IMR-90 (cell line): Measurements from ENCODE around the gene FNDC3B. TPM values are rescaled to one million over a fixed set of nuclear protein-coding genes. Genes with fewer than 3 reads are reported as not detected.

ENCODE experiments used
- ATAC-seq: fragments of 200-7000 bp; cut with Tn5 transposase; 2 replicates; pipeline ENCODE4 v1.9.1; 2020; ENCODE audit warnings: low read depth, mild to moderate bottlenecking, moderate library complexity
- BruUV-seq: library from RNA; stranded (reverse); fragments of 400-500 nt; replicated peaks from 2 replicates; lab custom pipeline; 2021; lab: Mats Ljungman, UMichigan
- CTCF ChIA-PET: fragments of 300-600 bp; formaldehyde crosslinking; extraction: SDS; loops from one replicate; lab custom pipeline; 2021; ENCODE audit warnings: antibody characterized with exemption; lab: Yijun Ruan, JAX
- POLR2A ChIA-PET: fragments of 300-600 bp; sonication (Branson Sonifier 250); formaldehyde crosslinking; loops from one replicate; lab custom pipeline; 2022; ENCODE audit warnings: antibody characterized with exemption; ENCODE audit not compliant: unreplicated experiment; lab: Charles Lee
- DNase-seq: peaks from one replicate; pipeline ENCODE4 v3.0.0; 2013
- H2AFZ ChIP-seq: replicated peaks from 2 replicates; pipeline ENCODE3; 2013; ENCODE audit warnings: low read length, mild to moderate bottlenecking; ENCODE audit not compliant: poor library complexity
- H2AK5ac ChIP-seq: 2 replicates; pipeline ENCODE4 v1.6.1; 2013; ENCODE audit warnings: low read depth, low read length, inconsistent platforms
- H2AK9ac ChIP-seq: replicated peaks from 2 replicates; pipeline ENCODE3; 2013; ENCODE audit warnings: mild to moderate bottlenecking, low read depth, low read length, moderate library complexity; ENCODE audit not compliant: poor library complexity
- H2BK120ac ChIP-seq: 2 replicates; pipeline ENCODE4 v1.6.1; 2013; ENCODE audit warnings: low read depth, low read length, inconsistent platforms
- H2BK15ac ChIP-seq: 3 replicates; pipeline ENCODE4 v1.6.1; 2013; ENCODE audit warnings: low read depth, low read length, inconsistent platforms
- H2BK20ac ChIP-seq: 2 replicates; pipeline ENCODE4 v1.6.1; 2013; ENCODE audit warnings: low read depth, mild to moderate bottlenecking, inconsistent platforms, low read length, moderate library complexity
- H2BK5ac ChIP-seq: 2 replicates; pipeline ENCODE4 v1.6.1; 2013; ENCODE audit warnings: mild to moderate bottlenecking, low read depth, low read length, inconsistent platforms; ENCODE audit not compliant: poor library complexity, severe bottlenecking
- H3K14ac ChIP-seq: replicated peaks from 2 replicates; pipeline ENCODE4 v1.6.1; 2013; ENCODE audit warnings: low read depth, low read length, inconsistent platforms
- H3K18ac ChIP-seq: 2 replicates; pipeline ENCODE4 v1.6.1; 2013; ENCODE audit warnings: low read depth, low read length, control low read depth
- H3K23ac ChIP-seq: 2 replicates; pipeline ENCODE4 v1.6.1; 2013; ENCODE audit warnings: low read depth, low read length, inconsistent platforms
- H3K27ac ChIP-seq: 2 replicates; pipeline ENCODE4 v1.5.1; 2013; ENCODE audit warnings: mild to moderate bottlenecking, control low read depth, low read length; ENCODE audit not compliant: insufficient read depth
- H3K27me3 ChIP-seq: 2 replicates; pipeline ENCODE4 v1.6.1; 2013; ENCODE audit warnings: low read length; ENCODE audit not compliant: control insufficient read depth, insufficient read depth
- H3K36me3 ChIP-seq: 2 replicates; pipeline ENCODE4 v1.6.1; 2013; ENCODE audit warnings: low read length, mixed read lengths; ENCODE audit not compliant: control insufficient read depth, insufficient read depth
- H3K4ac ChIP-seq: 2 replicates; pipeline ENCODE4 v1.6.1; 2013; ENCODE audit warnings: low read depth, low read length, inconsistent platforms
- H3K4me1 ChIP-seq: 2 replicates; pipeline ENCODE4 v1.6.1; 2013; ENCODE audit warnings: low read length, mixed read lengths; ENCODE audit not compliant: control insufficient read depth, insufficient read depth
- H3K4me2 ChIP-seq: 2 replicates; pipeline ENCODE4 v1.6.1; 2013; ENCODE audit warnings: low read depth, mild to moderate bottlenecking, control low read depth, low read length, moderate library complexity
- H3K4me3 ChIP-seq: 2 replicates; pipeline ENCODE4 v1.5.1; 2013; ENCODE audit warnings: low read depth, mild to moderate bottlenecking, control low read depth, low read length, moderate library complexity; ENCODE audit not compliant: insufficient read depth
- H3K56ac ChIP-seq: 2 replicates; pipeline ENCODE4 v1.6.1; 2013; ENCODE audit warnings: low read length, inconsistent platforms; ENCODE audit not compliant: insufficient read depth; ENCODE audit errors: extremely low read depth
- H3K79me1 ChIP-seq, 2 experiments: 2 replicates each; pipeline ENCODE4 v1.6.1; 2013; ENCODE audit warnings: low read length in 2 of 2, inconsistent platforms in 1 of 2, low read depth in 1 of 2
- H3K9ac ChIP-seq: 2 replicates; pipeline ENCODE4 v1.6.1; 2013; ENCODE audit warnings: low read depth, low read length, control low read depth
- H3K9me1 ChIP-seq: 2 replicates; pipeline ENCODE4 v1.6.1; 2013; ENCODE audit warnings: low read length, inconsistent platforms; ENCODE audit not compliant: insufficient read depth
- H3K9me3 ChIP-seq: 2 replicates; pipeline ENCODE4 v1.6.1; 2013; ENCODE audit warnings: low read length; ENCODE audit not compliant: control insufficient read depth, insufficient read depth
- H4K20me1 ChIP-seq: 2 replicates; pipeline ENCODE4 v1.6.1; 2013; ENCODE audit warnings: low read length, inconsistent platforms; ENCODE audit not compliant: insufficient read depth
- H4K5ac ChIP-seq: 2 replicates; pipeline ENCODE4 v1.6.1; 2013; ENCODE audit warnings: mild to moderate bottlenecking, low read depth, low read length, control low read depth
- H4K8ac ChIP-seq, 2 experiments: 2 replicates each; pipeline ENCODE4 v1.6.1; 2013; ENCODE audit warnings: low read depth in 2 of 2, low read length in 2 of 2, control low read depth in 1 of 2, inconsistent platforms in 1 of 2
- H4K91ac ChIP-seq: 2 replicates; pipeline ENCODE4 v1.6.1; 2013; ENCODE audit warnings: low read depth, low read length, inconsistent platforms; ENCODE audit not compliant: insufficient read depth
- BHLHE40 ChIP-seq: fragments of 150-350 bp; IDR thresholded peaks from 2 replicates; pipeline ENCODE4 v1.6.1; 2016; ENCODE audit warnings: mild to moderate bottlenecking, low read depth, low read length
- CEBPB ChIP-seq: IDR thresholded peaks from 2 replicates; pipeline ENCODE4 v1.6.1; 2012; ENCODE audit warnings: low read depth, low read length, improper control_type of control experiment
- CHD1 ChIP-seq: IDR thresholded peaks from 2 replicates; pipeline ENCODE4 v1.6.1; 2012; ENCODE audit warnings: low read depth, low read length, improper control_type of control experiment
- CTCF ChIP-seq: conservative IDR thresholded peaks from 2 replicates; pipeline ENCODE4 v1.5.1; 2012; ENCODE audit warnings: mild to moderate bottlenecking, low read depth, low read length, improper control_type of control experiment
- FOS ChIP-seq: fragments of 150-350 bp; IDR thresholded peaks from 2 replicates; pipeline ENCODE4 v1.6.1; 2016; ENCODE audit warnings: low read depth, low read length
- MAFK ChIP-seq: IDR thresholded peaks from 2 replicates; pipeline ENCODE4 v1.6.1; 2012; ENCODE audit warnings: low read depth, low read length, improper control_type of control experiment
- MAZ ChIP-seq: IDR thresholded peaks from 2 replicates; pipeline ENCODE4 v1.6.1; 2012; ENCODE audit warnings: low read depth, mild to moderate bottlenecking, low read length, improper control_type of control experiment, moderate library complexity, borderline replicate concordance
- MXI1 ChIP-seq: IDR thresholded peaks from 2 replicates; pipeline ENCODE4 v1.6.1; 2012; ENCODE audit warnings: low read depth, mild to moderate bottlenecking, low read length, moderate library complexity, borderline replicate concordance
- NFE2L2 ChIP-seq: fragments of 150-350 bp; IDR thresholded peaks from 2 replicates; pipeline ENCODE4 v1.6.1; 2016; ENCODE audit warnings: low read depth, mild to moderate bottlenecking, low read length
- POLR2A ChIP-seq: IDR thresholded peaks from 2 replicates; pipeline ENCODE4 v1.6.1; 2012; ENCODE audit warnings: mild to moderate bottlenecking, low read depth, low read length
- RAD21 ChIP-seq: IDR thresholded peaks from 2 replicates; pipeline ENCODE4 v1.6.1; 2012; ENCODE audit warnings: low read length, improper control_type of control experiment
- RCOR1 ChIP-seq: IDR thresholded peaks from 2 replicates; pipeline ENCODE4 v1.6.1; 2012; ENCODE audit warnings: mild to moderate bottlenecking, low read length, improper control_type of control experiment; ENCODE audit not compliant: insufficient replicate concordance
- RFX5 ChIP-seq: IDR thresholded peaks from 2 replicates; pipeline ENCODE4 v1.8.0; 2012; ENCODE audit warnings: low read depth, mild to moderate bottlenecking, low read length, moderate library complexity
- SMC3 ChIP-seq: fragments of 150-350 bp; IDR thresholded peaks from 2 replicates; pipeline ENCODE4 v1.6.1; 2016; ENCODE audit warnings: low read depth, mild to moderate bottlenecking, antibody characterized with exemption, low read length, moderate library complexity
- USF2 ChIP-seq: fragments of 150-350 bp; IDR thresholded peaks from 2 replicates; pipeline ENCODE4 v1.6.1; 2017; ENCODE audit warnings: mild to moderate bottlenecking, antibody characterized with exemption, low read length, low read depth
- whole genome bisulfite sequencing, 2 experiments: methylation state at CpG; one replicate each; pipeline versions ENCODE4 v1.1.5 to v1.1.7; 2013; ENCODE audit warnings: missing lambda C conversion rate in 2 of 2; ENCODE audit not compliant: insufficient read length in 1 of 2; ENCODE audit errors: extremely low coverage in 2 of 2; 5-methylcytosine and 5-hydroxymethylcytosine counted together
- dilution Hi-C: fragments of 300-500 bp; cut with HindIII; formaldehyde crosslinking; loops from one replicate; pipeline ENCODE4 v1.14.3; 2018; ENCODE audit warnings: low sequenced_read_pairs; ENCODE audit not compliant: unreplicated experiment
- in situ Hi-C: fragments of 300-500 bp; cut with MboI; formaldehyde crosslinking; loops from 3 replicates; pipeline ENCODE4 v1.14.3; 2019; ENCODE audit warnings: low sequenced_read_pairs, inconsistent platforms, mixed read lengths
- intact Hi-C: fragments of 100-400 bp; cut with micrococcal nuclease; formaldehyde crosslinking; loops from 2 replicates; pipeline ENCODE4 v1.10.0; 2022
- polyA plus RNA-seq, 3 experiments: library from polyadenylated mRNA; depleted of rRNA; stranded (reverse); fragments of >200 nt; gene quantifications; 2 replicates each; pipeline ENCODE4 v1.2.3, GENCODE V29; 2012; ENCODE audit warnings: low replicate concordance in 1 of 3
- total RNA-seq: library from RNA; depleted of rRNA; stranded (reverse); fragments of >200 nt; gene quantifications from 2 replicates; pipeline ENCODE4 v1.2.3, GENCODE V29; 2012
- TF ChIP-seq, protein P1 (sequence below): fragments of 150-350 bp; IDR thresholded peaks from 2 replicates; pipeline ENCODE4 v1.6.1; 2016; ENCODE audit warnings: low read depth, mild to moderate bottlenecking, low read length, moderate library complexity, borderline replicate concordance

Gene FNDC3B
- total and polyA plus RNA-seq, 2 of the 4 experiments (the other 2 are of a cell fraction) = 23.9 to 150 TPM

DNA sequence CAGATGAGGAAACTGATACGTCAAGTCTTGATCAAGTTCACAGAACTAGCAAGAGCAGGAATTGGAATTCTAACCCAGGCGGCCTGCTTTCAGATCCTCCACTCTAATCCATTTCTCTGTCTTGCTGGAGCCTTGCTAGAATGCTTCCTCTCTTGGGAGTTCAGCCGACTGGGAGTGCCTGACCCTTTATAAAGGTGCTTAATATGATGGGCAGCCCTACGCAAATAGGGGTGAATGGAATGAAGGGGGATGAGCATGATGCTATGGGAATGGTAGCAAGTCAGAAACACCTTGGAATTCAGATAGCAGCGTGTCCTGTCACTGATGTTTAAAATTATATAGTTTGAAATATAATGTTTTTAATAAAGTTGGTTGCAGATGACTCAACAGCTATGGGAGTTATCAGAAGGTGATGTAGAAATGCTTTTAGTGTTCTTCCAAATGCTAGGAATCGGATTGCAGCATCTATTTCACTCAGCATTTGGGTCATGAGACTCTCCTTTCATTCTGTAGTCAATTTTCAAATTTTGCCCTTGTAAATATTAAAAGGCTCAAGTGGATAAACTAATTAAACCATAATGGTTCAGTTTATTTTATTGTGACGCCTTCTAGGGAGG lies 150.7 kb downstream of the FNDC3B start:
- Histone ChIP-seq H4K5ac (no peak overlapping the region), H3K4me3 (no peak overlapping the region), H3K9me3 (no peaks in the 10 kb centered on the region), H2AFZ (no peak overlapping the region), H2BK20ac (no peak overlapping the region), H4K91ac (no peak overlapping the region), H3K18ac (no peak overlapping the region), H2BK120ac (no peak overlapping the region), H2BK5ac (no peak overlapping the region), H2AK5ac (no peak overlapping the region), H3K56ac (no peak overlapping the region), H3K9me1 (peaks cover 14% of the 10 kb centered on the region), H3K4me2 (no peak overlapping the region), H3K27me3 (no peaks in the 10 kb centered on the region), H2AK9ac (peak overlapping the region; percentile 44), H3K9ac (no peak overlapping the region), H3K36me3 (peaks cover 4% of the 10 kb centered on the region; the same call in 1 of the 2 replicates), H2BK15ac (no peak overlapping the region), H3K14ac (no peak overlapping the region; the same call in 1 of the 2 replicates), H4K8ac (no peak overlapping the region), H3K23ac (no peak overlapping the region; the same call in 1 of the 2 replicates), H4K20me1 (peaks cover 65% of the 10 kb centered on the region), H3K4ac (no peak overlapping the region), H3K4me1 (peaks cover 6% of the 10 kb centered on the region), H3K27ac (no peak overlapping the region; the same call in 1 of the 2 replicates), H3K79me1 (peaks cover 21 to 80% of the 10 kb centered on the region in 2 experiments)
- TF ChIP-seq RCOR1 (no peak), CEBPB (peak; percentile 74), MAFK (no peak), CTCF (no peak), MXI1 (no peak), CHD1 (no peak), BHLHE40 (no peak), POLR2A (no peak), FOS (0 out of 2 replicates have a peak, but pooled peaks have one; percentile 18), NFE2L2 (no peak), RAD21 (no peak), USF2 (no peak), RFX5 (no peak), SMC3 (no peak), MAZ (no peak)
- TF ChIP-seq, protein P1, sequence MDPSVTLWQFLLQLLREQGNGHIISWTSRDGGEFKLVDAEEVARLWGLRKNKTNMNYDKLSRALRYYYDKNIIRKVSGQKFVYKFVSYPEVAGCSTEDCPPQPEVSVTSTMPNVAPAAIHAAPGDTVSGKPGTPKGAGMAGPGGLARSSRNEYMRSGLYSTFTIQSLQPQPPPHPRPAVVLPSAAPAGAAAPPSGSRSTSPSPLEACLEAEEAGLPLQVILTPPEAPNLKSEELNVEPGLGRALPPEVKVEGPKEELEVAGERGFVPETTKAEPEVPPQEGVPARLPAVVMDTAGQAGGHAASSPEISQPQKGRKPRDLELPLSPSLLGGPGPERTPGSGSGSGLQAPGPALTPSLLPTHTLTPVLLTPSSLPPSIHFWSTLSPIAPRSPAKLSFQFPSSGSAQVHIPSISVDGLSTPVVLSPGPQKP = no peak
- WGBS, 2 experiments = 75% methylated on average over 2 of the region's 7 CpGs; no CpG with 5 or more reads in 1 of the 2 experiments
- no TSS peak for BruUV-seq
- CTCF ChIA-PET = no interaction called here
- POLR2A ChIA-PET = no interaction called here
- dilution Hi-C loops = no loop called here
- DNase-seq = peak; percentile 70
- in situ Hi-C loops = no loop called here
- ATAC-seq = peak; percentile 43
- intact Hi-C loops = no loop called here
